IMR-90 (cell line): ENCODE data around the gene LAMA3. TPM values are rescaled to one million over a fixed set of nuclear protein-coding genes. Genes with fewer than 3 reads are reported as not detected.

Experiments
- ATAC-seq: fragments of 200-7000 bp; cut with Tn5 transposase; 2 replicates; pipeline ENCODE4 v1.9.1; 2020; ENCODE audit warnings: low read depth, mild to moderate bottlenecking, moderate library complexity
- BruUV-seq: library from RNA; stranded (reverse); fragments of 400-500 nt; replicated peaks from 2 replicates; lab custom pipeline; 2021; lab: Mats Ljungman, UMichigan
- CTCF ChIA-PET: fragments of 300-600 bp; formaldehyde crosslinking; extraction: SDS; loops from one replicate; lab custom pipeline; 2021; ENCODE audit warnings: antibody characterized with exemption; lab: Yijun Ruan, JAX
- POLR2A ChIA-PET: fragments of 300-600 bp; sonication (Branson Sonifier 250); formaldehyde crosslinking; loops from one replicate; lab custom pipeline; 2022; ENCODE audit warnings: antibody characterized with exemption; ENCODE audit not compliant: unreplicated experiment; lab: Charles Lee
- DNase-seq: peaks from one replicate; pipeline ENCODE4 v3.0.0; 2013
- H2AFZ ChIP-seq: replicated peaks from 2 replicates; pipeline ENCODE3; 2013; ENCODE audit warnings: low read length, mild to moderate bottlenecking; ENCODE audit not compliant: poor library complexity
- H2AK5ac ChIP-seq: 2 replicates; pipeline ENCODE4 v1.6.1; 2013; ENCODE audit warnings: low read depth, low read length, inconsistent platforms
- H2AK9ac ChIP-seq: replicated peaks from 2 replicates; pipeline ENCODE3; 2013; ENCODE audit warnings: mild to moderate bottlenecking, low read depth, low read length, moderate library complexity; ENCODE audit not compliant: poor library complexity
- H2BK120ac ChIP-seq: 2 replicates; pipeline ENCODE4 v1.6.1; 2013; ENCODE audit warnings: low read depth, low read length, inconsistent platforms
- H2BK15ac ChIP-seq: 3 replicates; pipeline ENCODE4 v1.6.1; 2013; ENCODE audit warnings: low read depth, low read length, inconsistent platforms
- H2BK20ac ChIP-seq: 2 replicates; pipeline ENCODE4 v1.6.1; 2013; ENCODE audit warnings: low read depth, mild to moderate bottlenecking, inconsistent platforms, low read length, moderate library complexity
- H2BK5ac ChIP-seq: 2 replicates; pipeline ENCODE4 v1.6.1; 2013; ENCODE audit warnings: mild to moderate bottlenecking, low read depth, low read length, inconsistent platforms; ENCODE audit not compliant: poor library complexity, severe bottlenecking
- H3K14ac ChIP-seq: replicated peaks from 2 replicates; pipeline ENCODE4 v1.6.1; 2013; ENCODE audit warnings: low read depth, low read length, inconsistent platforms
- H3K18ac ChIP-seq: 2 replicates; pipeline ENCODE4 v1.6.1; 2013; ENCODE audit warnings: low read depth, low read length, control low read depth
- H3K23ac ChIP-seq: 2 replicates; pipeline ENCODE4 v1.6.1; 2013; ENCODE audit warnings: low read depth, low read length, inconsistent platforms
- H3K27ac ChIP-seq: 2 replicates; pipeline ENCODE4 v1.5.1; 2013; ENCODE audit warnings: mild to moderate bottlenecking, control low read depth, low read length; ENCODE audit not compliant: insufficient read depth
- H3K27me3 ChIP-seq: 2 replicates; pipeline ENCODE4 v1.6.1; 2013; ENCODE audit warnings: low read length; ENCODE audit not compliant: control insufficient read depth, insufficient read depth
- H3K36me3 ChIP-seq: 2 replicates; pipeline ENCODE4 v1.6.1; 2013; ENCODE audit warnings: low read length, mixed read lengths; ENCODE audit not compliant: control insufficient read depth, insufficient read depth
- H3K4ac ChIP-seq: 2 replicates; pipeline ENCODE4 v1.6.1; 2013; ENCODE audit warnings: low read depth, low read length, inconsistent platforms
- H3K4me1 ChIP-seq: 2 replicates; pipeline ENCODE4 v1.6.1; 2013; ENCODE audit warnings: low read length, mixed read lengths; ENCODE audit not compliant: control insufficient read depth, insufficient read depth
- H3K4me2 ChIP-seq: 2 replicates; pipeline ENCODE4 v1.6.1; 2013; ENCODE audit warnings: low read depth, mild to moderate bottlenecking, control low read depth, low read length, moderate library complexity
- H3K4me3 ChIP-seq: 2 replicates; pipeline ENCODE4 v1.5.1; 2013; ENCODE audit warnings: low read depth, mild to moderate bottlenecking, control low read depth, low read length, moderate library complexity; ENCODE audit not compliant: insufficient read depth
- H3K56ac ChIP-seq: 2 replicates; pipeline ENCODE4 v1.6.1; 2013; ENCODE audit warnings: low read length, inconsistent platforms; ENCODE audit not compliant: insufficient read depth; ENCODE audit errors: extremely low read depth
- H3K79me1 ChIP-seq, 2 experiments: 2 replicates each; pipeline ENCODE4 v1.6.1; 2013; ENCODE audit warnings: low read length in 2 of 2, inconsistent platforms in 1 of 2, low read depth in 1 of 2
- H3K9ac ChIP-seq: 2 replicates; pipeline ENCODE4 v1.6.1; 2013; ENCODE audit warnings: low read depth, low read length, control low read depth
- H3K9me1 ChIP-seq: 2 replicates; pipeline ENCODE4 v1.6.1; 2013; ENCODE audit warnings: low read length, inconsistent platforms; ENCODE audit not compliant: insufficient read depth
- H3K9me3 ChIP-seq: 2 replicates; pipeline ENCODE4 v1.6.1; 2013; ENCODE audit warnings: low read length; ENCODE audit not compliant: control insufficient read depth, insufficient read depth
- H4K20me1 ChIP-seq: 2 replicates; pipeline ENCODE4 v1.6.1; 2013; ENCODE audit warnings: low read length, inconsistent platforms; ENCODE audit not compliant: insufficient read depth
- H4K5ac ChIP-seq: 2 replicates; pipeline ENCODE4 v1.6.1; 2013; ENCODE audit warnings: mild to moderate bottlenecking, low read depth, low read length, control low read depth
- H4K8ac ChIP-seq, 2 experiments: 2 replicates each; pipeline ENCODE4 v1.6.1; 2013; ENCODE audit warnings: low read depth in 2 of 2, low read length in 2 of 2, control low read depth in 1 of 2, inconsistent platforms in 1 of 2
- H4K91ac ChIP-seq: 2 replicates; pipeline ENCODE4 v1.6.1; 2013; ENCODE audit warnings: low read depth, low read length, inconsistent platforms; ENCODE audit not compliant: insufficient read depth
- FOS ChIP-seq: fragments of 150-350 bp; IDR thresholded peaks from 2 replicates; pipeline ENCODE4 v1.6.1; 2016; ENCODE audit warnings: low read depth, low read length
- MXI1 ChIP-seq: IDR thresholded peaks from 2 replicates; pipeline ENCODE4 v1.6.1; 2012; ENCODE audit warnings: low read depth, mild to moderate bottlenecking, low read length, moderate library complexity, borderline replicate concordance
- RAD21 ChIP-seq: IDR thresholded peaks from 2 replicates; pipeline ENCODE4 v1.6.1; 2012; ENCODE audit warnings: low read length, improper control_type of control experiment
- WGBS, 2 experiments: methylation state at CpG; one replicate each; pipeline versions ENCODE4 v1.1.5 to v1.1.7; 2013; ENCODE audit warnings: missing lambda C conversion rate in 2 of 2; ENCODE audit not compliant: insufficient read length in 1 of 2; ENCODE audit errors: extremely low coverage in 2 of 2; 5-methylcytosine and 5-hydroxymethylcytosine counted together
- dilution Hi-C: fragments of 300-500 bp; cut with HindIII; formaldehyde crosslinking; loops from one replicate; pipeline ENCODE4 v1.14.3; 2018; ENCODE audit warnings: low sequenced_read_pairs; ENCODE audit not compliant: unreplicated experiment
- in situ Hi-C: fragments of 300-500 bp; cut with MboI; formaldehyde crosslinking; loops from 3 replicates; pipeline ENCODE4 v1.14.3; 2019; ENCODE audit warnings: low sequenced_read_pairs, inconsistent platforms, mixed read lengths
- intact Hi-C: fragments of 100-400 bp; cut with micrococcal nuclease; formaldehyde crosslinking; loops from 2 replicates; pipeline ENCODE4 v1.10.0; 2022
- polyA plus RNA-seq, 3 experiments: library from polyadenylated mRNA; depleted of rRNA; stranded (reverse); fragments of >200 nt; gene quantifications; 2 replicates each; pipeline ENCODE4 v1.2.3, GENCODE V29; 2012; ENCODE audit warnings: low replicate concordance in 1 of 3
- total RNA-seq: library from RNA; depleted of rRNA; stranded (reverse); fragments of >200 nt; gene quantifications from 2 replicates; pipeline ENCODE4 v1.2.3, GENCODE V29; 2012

Gene LAMA3
- total and polyA plus RNA-seq, 2 of the 4 experiments (the other 2 are of a cell fraction): 0.18 to 0.19 TPM

GRCh38 chr18:23887035-23887434 is 197.8 kb downstream of the LAMA3 start:
- WGBS, 2 experiments: 68% methylated on average over 2 of the region's 3 CpGs; no CpG with 5 or more reads in 1 of the 2 experiments
- Histone ChIP-seq H2BK120ac (no peak overlapping the region), H3K27ac (no peak overlapping the region), H4K5ac (no peak overlapping the region), H3K79me1 (no peaks in the 10 kb centered on the region), H2BK5ac (no peak overlapping the region), H3K9me1 (no peaks in the 10 kb centered on the region), H4K20me1 (no peaks in the 10 kb centered on the region), H3K4me3 (no peak overlapping the region), H3K14ac (no peak overlapping the region), H3K23ac (no peak overlapping the region), H2AK5ac (no peak overlapping the region), H3K56ac (no peak overlapping the region), H3K4ac (no peak overlapping the region), H2AK9ac (no peak overlapping the region), H2BK20ac (no peak overlapping the region), H4K91ac (no peak overlapping the region), H3K18ac (no peak overlapping the region), H3K4me1 (peaks cover 5% of the 10 kb centered on the region), H3K27me3 (no peaks in the 10 kb centered on the region), H4K8ac (no peak overlapping the region), H3K4me2 (no peak overlapping the region), H2AFZ (no peak overlapping the region), H2BK15ac (no peak overlapping the region), H3K9ac (no peak overlapping the region), H3K36me3 (no peaks in the 10 kb centered on the region), H3K9me3 (no peaks in the 10 kb centered on the region)
- in situ Hi-C loops: no loop called here
- no peak for DNase-seq
- ChIA-PET CTCF (interaction anchor here (1.2 kb wide), 1 partner anchor 15 kb away, joined by 3 read pairs; no protein-coding TSS in a partner anchor), POLR2A (no interaction called here)
- dilution Hi-C loops: no loop called here
- no TSS peak for BruUV-seq
- intact Hi-C loops: no loop called here
- TF ChIP-seq FOS: no peak
- TF ChIP-seq RAD21: no peak
- TF ChIP-seq MXI1: no peak
- ATAC-seq: no peak; the same call in 1 of the 2 replicates
